Ectodermal cell (in vitro differentiated cells): ENCODE results near the gene SCNN1B.
"Not testable (repeated sequence)": the region's sequence is repeated elsewhere in the genome, so short reads cannot be mapped to it uniquely, and the experiment has no call there.

ENCODE experiments used
- H3K27ac ChIP-seq: 2 replicates; pipeline ENCODE4 v1.7.0; 2013; ENCODE audit warnings: mild to moderate bottlenecking, low read depth, low read length; ENCODE audit not compliant: insufficient read depth, poor library complexity, severe bottlenecking
- H3K27me3 ChIP-seq: 2 replicates; pipeline ENCODE4 v1.7.0; 2013; ENCODE audit warnings: mild to moderate bottlenecking, low read length; ENCODE audit not compliant: insufficient read depth, control insufficient read depth, poor library complexity, severe bottlenecking
- H3K36me3 ChIP-seq: one replicate; pipeline ENCODE4 v1.7.0; 2013; ENCODE audit warnings: low read length; ENCODE audit not compliant: control insufficient read depth, insufficient read depth
- H3K4me1 ChIP-seq: one replicate; pipeline ENCODE4 v1.7.0; 2013; ENCODE audit warnings: low read length; ENCODE audit not compliant: control insufficient read depth, insufficient read depth
- H3K4me3 ChIP-seq: 2 replicates; pipeline ENCODE4 v1.7.0; 2013; ENCODE audit warnings: low read depth, low read length, control low read depth; ENCODE audit not compliant: insufficient read depth
- H3K9me3 ChIP-seq: 2 replicates; pipeline ENCODE4 v1.7.0; 2013; ENCODE audit warnings: mild to moderate bottlenecking, low read length, moderate library complexity; ENCODE audit not compliant: control insufficient read depth
- WGBS, 2 experiments: methylation state at CpG; one replicate each; pipeline ENCODE4 v1.1.7; 2013; ENCODE audit warnings: missing lambda C conversion rate in 2 of 2; 5-methylcytosine and 5-hydroxymethylcytosine counted together

The SCNN1B gene

DNA sequence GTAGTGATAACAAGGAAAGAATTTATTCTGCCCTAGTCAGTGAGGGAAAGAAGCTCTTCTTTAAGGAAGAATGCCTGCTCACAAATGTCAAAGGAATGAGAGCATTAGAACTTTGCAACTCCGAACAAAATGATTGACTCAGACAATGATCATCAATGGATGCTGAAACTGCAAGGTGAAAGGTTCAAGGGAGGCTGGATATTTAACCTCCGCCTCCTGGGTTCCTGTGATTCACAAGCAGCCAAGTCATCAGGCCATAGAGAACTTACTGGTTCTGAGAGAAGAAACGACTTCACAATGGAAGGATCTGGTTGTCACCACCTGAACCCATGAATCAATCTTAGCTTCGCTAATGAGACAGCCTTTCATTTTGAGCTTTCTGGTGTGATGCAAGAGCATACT is 16.0 kb upstream of the SCNN1B start:
- WGBS, 2 experiments = 85 to 91% methylated on average over 4 of the region's 4 CpGs
- Histone ChIP-seq H3K4me3 (no peak overlapping the region), H3K27me3 (no peaks in the 10 kb centered on the region), H3K36me3 (no peaks in the 10 kb centered on the region), H3K27ac (no peak overlapping the region), H3K4me1 (no peaks in the 10 kb centered on the region), H3K9me3 (no peaks in the 10 kb centered on the region)

DNA sequence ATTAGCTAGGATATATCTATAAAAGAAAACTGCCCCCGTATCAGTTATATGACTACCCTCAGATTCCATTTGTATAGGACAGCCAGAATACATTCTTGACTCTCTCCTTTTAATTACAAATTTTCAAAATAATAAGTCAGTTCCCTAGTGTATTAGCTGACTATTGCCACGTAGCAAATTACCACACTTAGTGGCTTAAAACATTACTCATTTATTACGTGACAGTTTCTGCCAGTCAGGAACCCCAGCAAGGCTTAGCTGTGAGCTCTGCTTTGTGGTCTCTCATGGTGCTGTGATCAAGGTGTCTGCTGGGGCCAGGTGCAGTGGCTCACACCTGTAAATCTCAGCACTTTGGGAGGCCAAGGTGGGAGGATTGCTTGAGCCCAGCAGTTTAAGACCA is 13.9 kb upstream of the SCNN1B start:
- Histone ChIP-seq H3K4me3 (no peak overlapping the region), H3K36me3 (no peaks in the 10 kb centered on the region), H3K27me3 (no peaks in the 10 kb centered on the region), H3K9me3 (no peaks in the 10 kb centered on the region), H3K4me1 (no peaks in the 10 kb centered on the region), H3K27ac (no peak overlapping the region)
- 86 to 91% methylated on average over 3 of the region's 3 CpGs for WGBS, 2 experiments

DNA sequence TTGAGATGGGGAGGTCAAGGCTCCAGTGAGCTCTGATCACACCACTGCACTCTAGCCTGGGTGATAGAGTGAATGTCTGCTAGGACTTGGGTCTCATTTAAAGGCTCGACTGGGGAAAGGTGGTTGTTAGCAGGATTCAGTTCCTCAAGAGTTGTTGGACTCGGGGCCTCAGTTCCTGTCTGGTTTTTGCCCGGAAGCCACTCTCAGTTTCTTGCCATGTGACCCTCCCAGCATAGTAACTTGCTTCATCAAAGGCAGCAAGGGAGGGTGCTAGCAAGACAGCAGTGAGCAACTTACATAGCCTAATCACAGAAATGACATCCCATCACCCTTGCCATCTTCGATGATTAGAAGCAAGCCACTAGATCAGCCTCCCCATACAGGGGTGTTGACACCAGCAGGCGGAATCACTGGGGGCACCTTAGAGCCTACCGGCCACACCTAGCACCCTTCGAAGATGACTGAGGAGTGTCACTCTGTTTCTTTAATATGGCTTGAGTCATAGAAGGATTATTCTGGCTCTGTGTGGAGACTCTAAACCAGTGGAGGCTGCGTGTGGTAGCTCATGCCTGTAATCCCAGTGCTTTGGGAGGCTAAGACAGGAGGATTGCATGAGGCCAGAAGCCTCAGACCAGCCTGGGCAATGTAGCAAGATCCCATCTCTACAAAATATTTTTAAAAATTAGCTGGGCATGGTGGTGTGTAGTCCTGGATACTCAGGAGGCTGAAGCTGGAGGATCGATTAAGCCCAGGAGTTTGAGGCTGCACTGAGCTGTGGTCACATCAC is 13.2 kb upstream of the SCNN1B start:
- 92 to 94% methylated on average over 9 of the region's 9 CpGs for WGBS, 2 experiments
- Histone ChIP-seq H3K4me3 (no peak overlapping the region), H3K36me3 (no peaks in the 10 kb centered on the region), H3K27me3 (no peaks in the 10 kb centered on the region), H3K27ac (no peak overlapping the region), H3K4me1 (no peaks in the 10 kb centered on the region), H3K9me3 (no peaks in the 10 kb centered on the region)

DNA sequence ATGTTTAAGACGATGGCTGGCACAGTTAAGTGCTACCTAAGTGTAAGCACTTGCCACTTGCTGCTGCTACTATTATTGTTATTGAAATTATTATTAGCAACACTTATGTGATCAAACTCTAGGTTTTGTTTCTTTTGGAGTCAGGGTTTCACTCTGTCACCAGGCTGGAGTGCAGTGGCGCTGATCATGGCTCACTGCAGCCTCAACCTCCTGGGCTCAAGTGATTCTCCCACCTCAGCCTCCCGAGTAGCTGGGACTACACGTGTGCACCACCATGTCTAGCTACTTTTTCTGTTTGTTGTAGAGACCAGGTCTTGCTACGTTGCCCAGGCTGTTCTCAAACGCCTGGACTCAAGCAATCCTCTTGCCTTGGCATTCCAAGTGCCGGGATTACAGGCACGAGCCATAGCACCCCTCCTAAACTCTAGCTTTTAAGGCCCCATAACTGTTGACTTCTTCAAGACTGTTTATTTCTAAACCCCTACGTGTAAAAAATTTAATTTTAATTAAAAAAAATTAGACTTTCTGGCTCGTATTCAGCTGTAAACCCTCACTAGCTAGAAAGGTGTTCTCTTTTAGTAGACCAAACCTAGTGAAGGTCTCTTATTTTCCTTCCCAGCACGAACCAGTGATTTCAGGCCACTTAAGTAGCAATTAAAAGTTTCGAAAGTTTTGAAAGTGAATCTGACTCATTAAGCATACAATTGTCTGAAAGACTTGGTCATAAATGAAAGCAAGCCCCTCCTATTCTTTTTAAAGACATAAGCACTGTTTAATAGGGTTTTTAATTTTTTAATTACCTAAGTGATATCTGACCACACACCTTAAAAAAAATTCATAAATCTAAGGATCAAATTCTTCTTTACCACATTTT is 11.7 kb upstream of the SCNN1B start:
- H3K9me3 ChIP-seq = no peaks in the 10 kb centered on the region
- H3K27me3 ChIP-seq = no peaks in the 10 kb centered on the region
- no peak overlapping the region for H3K4me3 ChIP-seq
- WGBS, 2 experiments = 90% methylated on average over 10 to 12 of the region's 12 CpGs
- H3K27ac ChIP-seq = no peak overlapping the region
- no peaks in the 10 kb centered on the region for H3K4me1 ChIP-seq
- H3K36me3 ChIP-seq = no peaks in the 10 kb centered on the region

DNA sequence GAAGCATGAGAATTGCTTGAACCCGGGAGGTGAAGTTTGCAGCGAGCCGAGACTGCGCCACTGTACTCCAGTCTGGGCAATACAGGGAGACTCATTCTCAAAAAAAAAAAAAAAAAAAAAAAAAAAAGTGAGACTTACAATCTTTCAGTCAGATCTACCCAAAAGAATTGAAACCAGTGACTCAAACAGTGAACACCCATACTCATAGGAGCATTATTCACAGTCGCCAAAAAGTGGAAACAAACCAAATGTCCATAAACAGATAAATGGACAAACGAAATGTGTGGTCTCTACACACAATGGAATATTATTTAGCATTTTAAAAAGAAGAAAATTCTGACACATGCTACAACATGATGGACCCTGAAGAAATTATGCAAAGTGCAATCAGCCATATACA is 9.1 kb upstream of the SCNN1B start:
- Histone ChIP-seq H3K4me3 (no peak overlapping the region), H3K27ac (no peak overlapping the region), H3K4me1 (no peaks in the 10 kb centered on the region), H3K27me3 (no peaks in the 10 kb centered on the region), H3K9me3 (no peaks in the 10 kb centered on the region), H3K36me3 (no peaks in the 10 kb centered on the region)
- 95 to 97% methylated on average over 5 to 6 of the region's 6 CpGs for WGBS, 2 experiments

DNA sequence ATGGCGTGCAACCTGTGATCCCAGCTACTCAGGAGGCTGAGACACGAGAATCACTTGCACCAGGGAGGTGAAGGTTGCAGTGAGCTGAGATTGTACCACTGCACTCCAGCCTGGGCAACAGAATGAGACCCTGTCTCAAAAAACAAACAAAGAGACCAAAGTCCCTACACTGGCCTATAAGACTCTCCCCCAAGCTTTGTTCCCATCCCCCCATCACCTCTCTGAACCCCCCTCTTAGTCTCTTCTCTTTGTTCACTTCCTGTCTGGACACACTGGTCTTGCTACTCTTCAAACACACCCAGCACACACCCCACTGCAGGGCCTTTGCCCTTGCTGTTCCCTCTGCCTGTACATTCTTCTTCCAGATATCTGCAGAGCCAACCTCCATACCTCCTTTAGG is 7.8 kb upstream of the SCNN1B start:
- Histone ChIP-seq H3K27ac (no peak overlapping the region), H3K4me1 (no peaks in the 10 kb centered on the region), H3K36me3 (no peaks in the 10 kb centered on the region), H3K9me3 (no peaks in the 10 kb centered on the region), H3K4me3 (no peak overlapping the region), H3K27me3 (no peaks in the 10 kb centered on the region)
- 81 to 96% methylated on average over 2 of the region's 2 CpGs for WGBS, 2 experiments

DNA sequence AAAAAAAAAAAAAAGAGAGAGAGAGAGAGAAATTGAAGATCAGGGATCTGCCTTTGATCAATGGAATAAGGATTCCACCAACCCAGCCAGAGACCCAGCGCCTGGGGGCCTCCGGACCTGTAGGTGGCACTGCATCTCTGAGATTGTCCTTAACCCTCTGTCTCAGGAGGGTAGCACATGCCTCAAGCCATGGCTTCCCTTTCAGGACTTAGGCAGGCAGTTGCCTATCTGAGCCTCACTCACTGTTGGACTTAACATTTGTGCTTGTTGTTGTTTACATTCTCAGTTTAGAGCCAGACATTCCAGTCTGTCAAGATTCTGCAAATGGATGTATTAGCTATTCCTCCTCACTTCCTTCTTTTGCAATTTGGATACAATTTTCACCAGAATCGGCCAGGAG is 5.1 kb upstream of the SCNN1B start:
- 89 to 92% methylated on average over 3 of the region's 3 CpGs for WGBS, 2 experiments

DNA sequence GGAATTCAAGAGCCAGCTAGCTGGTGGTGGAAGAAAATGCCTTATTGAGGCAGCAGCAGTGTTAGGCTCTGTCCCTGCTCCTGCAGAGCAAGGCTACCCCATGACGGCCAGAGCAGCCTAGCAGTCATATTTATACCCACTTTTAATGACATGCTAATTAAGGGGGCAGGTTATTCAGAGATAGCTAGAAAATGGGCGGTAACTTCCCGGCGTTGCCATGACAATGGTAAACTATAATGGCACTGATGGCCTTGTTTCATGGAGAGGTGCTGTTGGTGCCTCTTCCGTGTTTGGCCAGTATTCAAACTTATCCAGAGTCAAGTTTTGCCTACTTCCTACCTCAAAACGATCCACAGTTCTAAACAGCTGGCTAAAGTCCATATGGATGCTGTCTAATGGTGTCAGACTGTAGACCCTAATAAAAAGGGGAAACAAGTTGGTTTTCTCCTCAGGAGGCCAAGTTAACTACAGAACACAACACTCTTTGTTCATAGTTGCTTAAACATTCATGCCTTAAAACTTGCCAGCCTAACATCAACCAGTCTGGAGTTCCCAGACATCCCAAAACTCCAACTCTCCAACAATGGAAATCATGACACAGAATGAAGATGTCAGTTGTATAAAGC is 3.7 kb upstream of the SCNN1B start:
- no peak overlapping the region for H3K4me3 ChIP-seq
- H3K27me3 ChIP-seq = peaks cover 32% of the 10 kb centered on the region
- no peak overlapping the region for H3K27ac ChIP-seq
- no peaks in the 10 kb centered on the region for H3K36me3 ChIP-seq
- WGBS, 2 experiments = 90 to 91% methylated on average over 6 of the region's 6 CpGs
- no peaks in the 10 kb centered on the region for H3K4me1 ChIP-seq
- H3K9me3 ChIP-seq = no peaks in the 10 kb centered on the region

More for the DNA sequence above, 5.1 kb upstream of the SCNN1B start:
- no peak overlapping the region for H3K4me3 ChIP-seq
- H3K27me3 ChIP-seq = peaks cover 18% of the 10 kb centered on the region
- H3K9me3 ChIP-seq = no peaks in the 10 kb centered on the region
- H3K36me3 ChIP-seq = no peaks in the 10 kb centered on the region
- H3K4me1 ChIP-seq = no peaks in the 10 kb centered on the region
- H3K27ac ChIP-seq = no peak overlapping the region

DNA sequence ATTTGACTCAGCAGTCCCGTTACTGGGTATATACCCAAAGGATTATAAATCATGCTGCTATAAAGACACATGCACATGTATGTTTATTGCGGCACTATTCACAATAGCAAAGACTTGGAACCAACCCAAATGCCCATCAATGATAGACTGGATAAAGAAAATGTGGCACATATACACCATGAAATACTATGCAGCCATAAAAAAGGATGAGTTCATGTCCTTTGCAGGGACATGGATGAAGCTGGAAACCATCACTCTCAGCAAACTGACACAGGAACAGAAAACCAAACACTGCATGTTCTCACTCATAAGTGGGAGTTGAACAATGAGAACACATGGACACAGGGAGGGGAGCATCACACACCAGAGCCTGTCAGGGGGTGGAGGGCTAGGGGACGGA is 2.3 kb upstream of the SCNN1B start:
- not testable (repeated sequence) for H3K4me3 ChIP-seq, H3K36me3 ChIP-seq, H3K9me3 ChIP-seq, H3K27ac ChIP-seq, H3K4me1 ChIP-seq
- peaks cover 42% of the 10 kb centered on the region for H3K27me3 ChIP-seq
- 58 to 88% methylated on average over 1 to 2 of the region's 3 CpGs for WGBS, 2 experiments
